ENCODE results near the gene KCNG4.

Gene KCNG4

GRCh38 chr16:84272740-84273320 lies 33.0 kb upstream of the KCNG4 start:
- H3K4me3 ChIP-seq (ENCODE audit: low read depth, low read length) = no peak overlapping the region
- TF ChIP-seq CTCF (IDR thresholded peaks at IDR 0.05; ENCODE audit: low read depth, low read length) = no peak

- no peak for TF ChIP-seq CTCF (IDR thresholded peaks at IDR 0.05; ENCODE audit: low read depth, low read length)
- H3K4me3 ChIP-seq (ENCODE audit: low read depth, low read length) = no peak overlapping the region
Measured at GRCh38 chr16:84271866-84272265, 32.1 kb upstream of the KCNG4 start.

- TF ChIP-seq CTCF (IDR thresholded peaks at IDR 0.05; ENCODE audit: low read depth, low read length) = no peak
- H3K4me3 ChIP-seq (ENCODE audit: low read depth, low read length) = no peak overlapping the region
Measured at GRCh38 chr16:84271037-84271436, 31.2 kb upstream of the KCNG4 start.

- no peak overlapping the region for H3K4me3 ChIP-seq (ENCODE audit: low read depth, low read length)
- TF ChIP-seq CTCF (IDR thresholded peaks at IDR 0.05; ENCODE audit: low read depth, low read length) = no peak
Measured at GRCh38 chr16:84270531-84270930, 30.7 kb upstream of the KCNG4 start.

GRCh38 chr16:84270071-84270470 lies 30.3 kb upstream of the KCNG4 start:
- H3K4me3 ChIP-seq (ENCODE audit: low read depth, low read length) = no peak overlapping the region
- TF ChIP-seq CTCF (IDR thresholded peaks at IDR 0.05; ENCODE audit: low read depth, low read length) = no peak

GRCh38 chr16:84268291-84269040 lies 28.7 kb upstream of the KCNG4 start:
- no peak overlapping the region for H3K4me3 ChIP-seq (ENCODE audit: low read depth, low read length)
- no peak for TF ChIP-seq CTCF (IDR thresholded peaks at IDR 0.05; ENCODE audit: low read depth, low read length)

- H3K4me3 ChIP-seq (ENCODE audit: low read depth, low read length) = no peak overlapping the region
- no peak for TF ChIP-seq CTCF (IDR thresholded peaks at IDR 0.05; ENCODE audit: low read depth, low read length)
Measured at GRCh38 chr16:84267380-84267779, 27.6 kb upstream of the KCNG4 start.
